ENCODE results near the gene MPO.

MPO gene

DNA sequence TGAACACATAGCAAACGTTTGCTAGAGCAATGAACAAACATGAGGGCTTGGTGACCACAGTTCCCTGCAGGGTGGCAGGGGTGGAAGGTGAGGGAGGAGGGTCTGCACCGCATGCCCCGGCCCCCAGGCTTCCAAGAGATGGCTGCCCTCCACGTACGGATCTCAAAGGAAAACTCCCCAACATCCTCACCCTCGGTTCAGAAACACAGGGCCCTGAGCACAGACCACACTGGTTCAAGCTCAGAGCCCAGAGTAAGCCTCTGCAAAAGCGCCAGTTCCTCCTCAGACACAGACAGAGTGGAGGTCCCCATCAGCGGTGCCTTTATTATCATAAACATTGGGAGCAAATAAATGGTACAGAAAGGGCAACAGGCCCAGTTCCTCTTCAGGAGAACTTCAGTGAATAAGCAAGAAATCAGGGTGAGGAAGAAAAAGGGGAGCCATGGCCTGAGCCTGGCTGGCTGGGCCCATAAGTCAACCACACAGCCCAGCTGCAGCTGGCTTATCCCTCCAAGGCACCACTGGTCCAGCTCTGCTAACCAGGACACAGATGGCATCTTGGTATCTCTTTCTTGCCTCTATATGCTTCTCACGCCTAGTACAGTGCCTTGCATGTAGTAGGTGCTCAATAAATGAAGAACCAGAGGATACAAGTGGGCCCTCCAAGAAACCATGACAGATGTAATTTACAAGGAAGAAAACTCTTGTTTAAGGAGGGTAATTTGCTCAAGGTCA, 11.0 kb downstream of the MPO start:
- FAIRE-seq (no peak), DNase-seq (ENCODE audit: insufficient read length, low spot score) (no peak)
- TF ChIP-seq, protein P1, sequence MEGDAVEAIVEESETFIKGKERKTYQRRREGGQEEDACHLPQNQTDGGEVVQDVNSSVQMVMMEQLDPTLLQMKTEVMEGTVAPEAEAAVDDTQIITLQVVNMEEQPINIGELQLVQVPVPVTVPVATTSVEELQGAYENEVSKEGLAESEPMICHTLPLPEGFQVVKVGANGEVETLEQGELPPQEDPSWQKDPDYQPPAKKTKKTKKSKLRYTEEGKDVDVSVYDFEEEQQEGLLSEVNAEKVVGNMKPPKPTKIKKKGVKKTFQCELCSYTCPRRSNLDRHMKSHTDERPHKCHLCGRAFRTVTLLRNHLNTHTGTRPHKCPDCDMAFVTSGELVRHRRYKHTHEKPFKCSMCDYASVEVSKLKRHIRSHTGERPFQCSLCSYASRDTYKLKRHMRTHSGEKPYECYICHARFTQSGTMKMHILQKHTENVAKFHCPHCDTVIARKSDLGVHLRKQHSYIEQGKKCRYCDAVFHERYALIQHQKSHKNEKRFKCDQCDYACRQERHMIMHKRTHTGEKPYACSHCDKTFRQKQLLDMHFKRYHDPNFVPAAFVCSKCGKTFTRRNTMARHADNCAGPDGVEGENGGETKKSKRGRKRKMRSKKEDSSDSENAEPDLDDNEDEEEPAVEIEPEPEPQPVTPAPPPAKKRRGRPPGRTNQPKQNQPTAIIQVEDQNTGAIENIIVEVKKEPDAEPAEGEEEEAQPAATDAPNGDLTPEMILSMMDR (IDR thresholded peaks at IDR 0.05; ENCODE audit: insufficient read depth, missing control alignments): no peak

DNA sequence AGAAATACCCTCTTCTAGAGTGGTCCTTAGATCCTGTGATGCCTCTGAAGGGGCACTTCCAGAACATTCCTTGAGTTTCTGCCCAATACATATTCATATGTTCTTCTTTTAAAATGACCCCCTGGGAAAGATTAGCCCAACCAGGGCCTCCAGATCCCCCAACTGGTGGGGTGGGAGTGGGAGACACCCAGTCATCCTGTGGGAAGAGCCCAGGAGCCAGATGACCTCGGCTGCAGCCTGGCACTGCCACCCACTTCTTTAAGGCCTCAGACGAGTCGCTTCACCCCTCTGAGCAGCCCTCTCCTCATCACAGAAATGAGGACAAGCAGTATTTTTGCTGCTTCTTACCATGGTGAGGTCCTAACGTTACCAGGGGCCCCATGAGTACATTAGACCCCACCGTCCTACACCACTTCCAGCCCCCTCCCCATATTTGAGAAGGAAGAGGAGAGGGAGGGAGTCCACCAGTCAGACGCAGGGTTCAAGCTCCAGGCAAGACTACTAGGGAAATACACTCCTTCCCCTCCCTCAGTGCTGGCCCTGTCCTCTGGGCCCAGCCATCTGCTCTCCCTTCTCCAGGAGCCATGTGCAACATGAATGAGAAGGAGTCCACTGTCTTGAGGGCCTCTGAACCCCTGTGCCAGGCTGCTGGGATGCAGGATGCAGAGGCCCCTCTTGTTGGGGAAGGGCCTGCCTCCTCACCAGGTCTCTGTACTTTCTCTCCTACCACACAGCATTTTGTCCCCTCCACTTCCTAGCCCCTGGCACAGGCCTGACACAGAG, 11.8 kb downstream of the MPO start:
- TF ChIP-seq, protein P1 (IDR thresholded peaks at IDR 0.05; ENCODE audit: insufficient read depth, missing control alignments): no peak
- no peak for FAIRE-seq
- DNase-seq (ENCODE audit: insufficient read length, low spot score): no peak

DNA sequence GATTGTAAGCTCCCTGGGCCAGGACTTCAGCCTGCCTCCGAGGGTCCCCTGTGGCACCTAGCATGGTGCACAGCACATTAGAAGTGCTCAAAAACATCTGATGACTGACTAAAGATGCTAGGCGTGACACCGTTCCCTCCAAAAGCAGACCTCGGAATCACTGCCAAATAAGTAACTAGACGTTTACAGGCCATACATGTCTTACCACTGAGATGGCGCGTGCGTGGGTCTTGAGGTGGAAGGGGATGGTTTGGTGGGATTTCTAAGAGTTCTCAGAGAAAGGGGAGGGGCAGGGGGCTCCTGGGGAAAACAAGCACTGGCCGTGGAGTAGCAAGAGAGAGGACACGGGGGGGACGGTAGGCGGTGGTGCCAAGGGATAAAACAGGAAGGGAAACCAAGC, 12.4 kb downstream of the MPO start:
- FAIRE-seq: no peak
- DNase-seq (ENCODE audit: insufficient read length, low spot score): no peak
- TF ChIP-seq, protein P1 (IDR thresholded peaks at IDR 0.05; ENCODE audit: insufficient read depth, missing control alignments): no peak

DNA sequence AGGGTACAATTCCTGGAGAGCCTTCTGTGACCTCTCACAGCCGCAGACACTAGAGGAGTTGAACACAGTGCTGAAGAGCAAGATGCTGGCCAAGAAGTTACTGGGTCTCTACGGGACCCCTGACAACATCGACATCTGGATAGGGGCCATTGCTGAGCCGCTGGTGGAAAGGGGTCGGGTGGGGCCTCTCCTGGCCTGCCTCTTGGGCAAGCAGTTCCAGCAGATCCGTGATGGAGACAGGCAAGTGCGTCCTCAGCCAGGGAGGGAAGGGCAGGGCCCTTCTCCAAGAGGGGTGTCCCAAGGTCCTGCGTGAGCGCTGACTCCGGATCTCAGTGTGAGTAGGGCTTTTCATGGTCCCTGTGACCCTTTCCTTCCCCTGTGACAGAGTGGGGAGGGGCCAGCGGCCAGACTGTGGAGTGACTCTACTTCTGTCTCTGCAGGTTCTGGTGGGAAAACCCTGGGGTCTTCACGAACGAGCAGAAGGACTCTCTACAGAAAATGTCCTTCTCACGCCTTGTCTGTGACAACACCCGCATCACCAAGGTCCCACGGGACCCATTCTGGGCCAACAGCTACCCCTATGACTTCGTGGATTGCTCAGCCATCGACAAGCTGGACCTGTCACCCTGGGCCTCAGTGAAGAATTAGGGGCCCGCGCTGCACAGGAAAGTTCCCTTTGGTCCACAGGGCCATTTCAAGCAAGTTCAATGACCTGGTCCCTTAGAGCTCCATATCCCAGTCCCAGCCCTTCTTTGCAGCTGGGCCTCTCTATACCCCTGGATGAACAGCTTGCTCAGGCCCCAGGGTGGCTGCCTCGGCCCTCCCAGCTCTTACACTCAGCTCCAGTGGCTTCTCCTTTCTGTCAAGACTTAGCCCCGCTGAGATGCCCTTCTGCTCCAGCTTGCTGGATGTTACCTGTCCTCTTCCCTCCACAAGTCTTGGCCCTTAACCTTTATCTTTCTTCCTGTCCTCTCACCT, 13.1 kb downstream of the MPO start:
- no peak for FAIRE-seq

DNA sequence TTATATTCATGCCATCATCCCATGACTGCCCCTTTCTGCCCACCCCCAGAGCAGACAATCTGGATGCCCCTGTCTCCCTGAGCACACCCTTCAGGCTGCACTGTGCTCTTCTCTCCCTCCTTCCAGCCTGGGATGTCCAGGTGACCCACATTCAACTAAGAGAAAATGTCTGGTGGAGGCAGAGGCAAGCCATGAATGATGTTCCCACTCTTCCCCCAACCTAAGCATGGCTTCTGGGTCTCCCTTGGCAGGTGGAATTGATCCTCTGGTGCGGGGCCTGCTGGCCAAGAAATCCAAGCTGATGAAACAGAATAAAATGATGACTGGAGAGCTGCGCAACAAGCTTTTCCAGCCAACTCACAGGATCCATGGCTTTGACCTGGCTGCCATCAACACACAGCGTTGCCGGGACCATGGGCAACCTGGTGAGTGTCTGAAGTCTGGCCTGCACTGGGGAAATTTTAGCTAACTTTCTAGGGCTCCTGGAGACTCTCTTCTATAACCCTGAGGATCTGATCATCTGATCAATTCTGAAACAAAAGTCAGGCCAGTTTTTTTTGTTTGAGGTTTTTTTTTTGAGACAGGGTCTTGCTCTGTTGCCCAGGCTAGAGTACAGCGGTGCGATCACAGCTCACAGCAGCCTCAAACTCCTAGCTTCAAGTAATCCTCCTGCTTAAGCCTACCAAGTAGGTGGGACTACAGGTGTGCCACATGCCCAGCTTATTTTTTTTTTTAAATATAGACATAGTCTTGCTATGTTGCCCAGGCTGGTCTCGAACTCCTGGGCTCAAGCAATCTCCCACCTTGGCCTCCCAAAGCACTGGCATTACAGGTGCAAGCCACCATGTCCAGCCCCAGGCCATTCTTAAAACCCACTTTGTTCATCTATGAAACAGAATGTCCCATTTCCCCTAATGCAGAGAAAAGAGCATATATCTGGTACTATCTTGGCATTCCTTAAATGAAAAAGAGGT, 14.5 kb downstream of the MPO start:
- TF ChIP-seq, protein P1 (IDR thresholded peaks at IDR 0.05; ENCODE audit: insufficient read depth, missing control alignments): no peak
- no peak for FAIRE-seq
- no peak for DNase-seq (ENCODE audit: insufficient read length, low spot score)

More for the DNA sequence above, 13.1 kb downstream of the MPO start:
- no peak for DNase-seq (ENCODE audit: insufficient read length, low spot score)
- TF ChIP-seq, protein P1 (IDR thresholded peaks at IDR 0.05; ENCODE audit: insufficient read depth, missing control alignments): no peak

DNA sequence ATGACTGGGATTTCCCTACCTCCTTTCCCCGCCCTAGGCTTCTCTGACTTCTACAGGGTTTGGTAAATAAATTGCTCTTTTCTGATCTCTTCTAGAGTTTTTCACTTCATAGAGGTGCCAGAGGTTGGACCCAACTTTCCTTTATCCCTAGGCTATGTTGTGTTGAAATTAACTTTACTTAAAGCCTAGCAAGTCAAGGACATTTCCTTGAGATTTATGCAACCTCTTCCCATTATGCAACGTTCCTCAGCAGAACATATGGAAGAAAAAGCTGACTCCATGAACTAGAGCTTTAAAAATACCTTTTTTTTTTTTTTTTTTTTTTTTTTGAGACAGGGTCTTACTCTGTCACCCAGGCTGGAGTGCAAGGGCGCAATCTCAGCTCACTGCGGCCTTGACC, 15.5 kb downstream of the MPO start:
- TF ChIP-seq, protein P1 (IDR thresholded peaks at IDR 0.05; ENCODE audit: insufficient read depth, missing control alignments): no peak
- FAIRE-seq (no peak), DNase-seq (ENCODE audit: insufficient read length, low spot score) (no peak)
